HepG2 (cell line): ENCODE measurements around the gene CRIM1. TPM values are rescaled to one million over a fixed set of nuclear protein-coding genes. Genes with fewer than 3 reads are reported as not detected.

ENCODE experiments used
- ATAC-seq: fragments of 200-7000 bp; cut with Tn5 transposase; 3 replicates; pipeline ENCODE4 v1.9.1; 2020; ENCODE audit warnings: mild to moderate bottlenecking, moderate library complexity
- BruUV-seq: library from RNA; stranded (reverse); fragments of 400-500 nt; replicated peaks from 2 replicates; lab custom pipeline; 2021; lab: Mats Ljungman, UMichigan
- CTCF ChIA-PET: fragments of 300-600 bp; formaldehyde crosslinking; extraction: SDS; loops from one replicate; lab custom pipeline; 2021; ENCODE audit warnings: low total read pairs, inconsistent platforms, low intra/inter-chr PET ratio; lab: Yijun Ruan, JAX
- POLR2A ChIA-PET: fragments of 350-600 bp; sonication (Branson Sonifier 250); formaldehyde crosslinking; loops from one replicate; lab custom pipeline; 2020; ENCODE audit warnings: antibody characterized with exemption, inconsistent platforms; lab: Yijun Ruan, JAX
- DNase-seq: peaks from one replicate; pipeline ENCODE4 v3.0.0-alpha.2; 2015; ENCODE audit warnings: low spot score
- FAIRE-seq: peaks from 3 replicates; lab custom pipeline; 2011; peaks lifted over from hg19 to GRCh38; lab: Jason Lieb, UNC
- H2AFZ ChIP-seq: one replicate; pipeline ENCODE4 v1.6.1; 2011; ENCODE audit warnings: low read length, inconsistent platforms
- H3K27ac ChIP-seq: fragments of 300-600 bp; 3 replicates; pipeline ENCODE4 v1.8.0; 2011; ENCODE audit warnings: mixed run types, mild to moderate bottlenecking, mixed read lengths, low read length, inconsistent platforms; ENCODE audit not compliant: insufficient read depth; ENCODE audit errors: extremely low read length
- H3K27me3 ChIP-seq, 2 experiments: fragments of 200-600 bp in 1 of 2; 2 replicates in 1 of 2; 3 replicates in 1 of 2; pipeline versions ENCODE4 v1.6.0 to v1.8.0; 2011; ENCODE audit warnings: low read length in 2 of 2, mild to moderate bottlenecking in 2 of 2, moderate library complexity in 2 of 2, inconsistent platforms in 1 of 2; ENCODE audit not compliant: insufficient read depth in 2 of 2, control insufficient read depth in 1 of 2
- H3K36me3 ChIP-seq, 2 experiments: fragments of 200-600 bp in 1 of 2; replicated peaks in 1 of 2; 2 replicates in 1 of 2; 3 replicates in 1 of 2; pipeline versions ENCODE4 v1.5.1 to v1.8.0; 2011; ENCODE audit warnings: low read length in 2 of 2, inconsistent platforms in 1 of 2; ENCODE audit not compliant: insufficient read depth in 2 of 2, control insufficient read depth in 1 of 2
- H3K4me1 ChIP-seq: 2 replicates; pipeline ENCODE4 v1.5.1; 2012; ENCODE audit warnings: low read length, inconsistent platforms; ENCODE audit not compliant: insufficient read depth
- H3K4me2 ChIP-seq: 2 replicates; pipeline ENCODE4 v1.6.0; 2011; ENCODE audit warnings: low read depth, low read length, inconsistent platforms
- H3K4me3 ChIP-seq, 3 experiments: fragments of 200-600 bp in 1 of 3; sonication (generic), shearing (Covaris generic) in 1 of 3; replicated peaks in 1 of 3; 2 replicates each; pipeline ENCODE4 v1.5.1; 2011 to 2016; ENCODE audit warnings: low read length in 3 of 3, inconsistent platforms in 2 of 3, low read depth in 2 of 3, mild to moderate bottlenecking in 2 of 3, control low read depth in 1 of 3, mixed read lengths in 1 of 3; ENCODE audit not compliant: insufficient read depth in 1 of 3
- H3K79me2 ChIP-seq: one replicate; pipeline ENCODE4 v1.6.1; 2011; ENCODE audit warnings: low read length, inconsistent platforms; ENCODE audit not compliant: insufficient read depth
- H3K9ac ChIP-seq: 2 replicates; pipeline ENCODE4 v1.6.0; 2011; ENCODE audit warnings: mild to moderate bottlenecking, low read depth, low read length, inconsistent platforms; ENCODE audit not compliant: insufficient read depth
- H3K9me3 ChIP-seq: 2 replicates; pipeline ENCODE4 v1.5.1; 2012; ENCODE audit warnings: mild to moderate bottlenecking, low read length
- H4K20me1 ChIP-seq: 2 replicates; pipeline ENCODE4 v1.6.0; 2011; ENCODE audit warnings: inconsistent platforms, mild to moderate bottlenecking, low read length, moderate library complexity; ENCODE audit not compliant: insufficient read depth
- ATF7-NPFF ChIP-seq: sonication (generic); formaldehyde crosslinking; IDR thresholded peaks from 2 replicates; pipeline ENCODE4 v1.8.1; 2023; ENCODE audit warnings: mild to moderate bottlenecking, low read depth, missing genetic modification reagents, moderate library complexity
- MED13 ChIP-seq: sonication (generic); formaldehyde crosslinking; IDR thresholded peaks from 2 replicates; pipeline ENCODE4 v1.5.0; 2020; ENCODE audit warnings: missing genetic modification reagents
- SMC3 ChIP-seq: IDR thresholded peaks from 2 replicates; pipeline ENCODE4 v1.6.1; 2011; ENCODE audit warnings: low read length, improper control_type of control experiment
- STAG1 ChIP-seq: sonication (generic); formaldehyde crosslinking; IDR thresholded peaks from 2 replicates; pipeline ENCODE4 v1.4.0; 2020; ENCODE audit warnings: missing genetic modification reagents
- WGBS: methylation state at CpG from one replicate; pipeline ENCODE4 v1.1.6; 2017; ENCODE audit warnings: low lambda C conversion rate; 5-methylcytosine and 5-hydroxymethylcytosine counted together
- in situ Hi-C: cut with HindIII; loops from 2 replicates; pipeline ENCODE4 v1.10.0; 2017; ENCODE audit warnings: low pct_unique_long_range_greater_than_20kb; ENCODE audit not compliant: extremely low pct_ligation_motif_present
- intact Hi-C: fragments of 100-400 bp; cut with micrococcal nuclease; formaldehyde crosslinking; loops from one replicate; pipeline ENCODE4 v1.10.0; 2022; ENCODE audit not compliant: unreplicated experiment
- polyA plus RNA-seq, 8 experiments: library from polyadenylated mRNA; depleted of rRNA in 3 of 8; stranded (reverse) in 7 of 8; unstranded in 1 of 8; fragments of >200 nt; fragmentation: Illumina TruSeq in 4 of 8; extraction: Trizol in 4 of 8; gene quantifications; 2 replicates each; pipeline versions ENCODE4 v1.2.1 to v1.2.3, GENCODE V29; 2011 to 2016; ENCODE audit warnings: low read depth in 4 of 8, missing spikeins in 1 of 8, mixed read lengths in 1 of 8; ENCODE audit not compliant: insufficient read depth in 1 of 8
- total RNA-seq, 5 experiments: library from RNA; depleted of rRNA; stranded (reverse); fragments of >200 nt; fragmentation: Illumina TruSeq; extraction: Trizol; gene quantifications; 2 replicates each; pipeline ENCODE4 v1.2.3, GENCODE V29; 2016; ENCODE audit warnings: low read depth in 1 of 5
- TF ChIP-seq, protein P1 (sequence below): sonication (generic); formaldehyde crosslinking; IDR thresholded peaks from 2 replicates; pipeline ENCODE4 v1.5.1; 2020; ENCODE audit warnings: missing genetic modification reagents, mild to moderate bottlenecking, borderline replicate concordance
- TF ChIP-seq, protein P2 (sequence below): sonication (generic); formaldehyde crosslinking; IDR thresholded peaks from 2 replicates; pipeline ENCODE4 v1.4.0; 2020; ENCODE audit warnings: mild to moderate bottlenecking, missing genetic modification reagents
- TF ChIP-seq, protein P3 (sequence below): sonication (generic); formaldehyde crosslinking; IDR thresholded peaks from 2 replicates; pipeline ENCODE4 v1.8.0; 2022; ENCODE audit warnings: missing genetic modification reagents, low read depth, mild to moderate bottlenecking, borderline replicate concordance
- TF ChIP-seq, protein P4 (sequence below): sonication (generic); formaldehyde crosslinking; IDR thresholded peaks from 2 replicates; pipeline ENCODE4 v1.5.0; 2020; ENCODE audit warnings: mild to moderate bottlenecking, missing genetic modification reagents, moderate library complexity
- TF ChIP-seq, protein P5 (sequence below): sonication (generic); formaldehyde crosslinking; IDR thresholded peaks from 2 replicates; pipeline ENCODE4 v1.8.0; 2022; ENCODE audit warnings: mild to moderate bottlenecking, missing genetic modification reagents, moderate library complexity

CRIM1 gene
- total and polyA plus RNA-seq, 2 of the 13 experiments (the other 11 are each of a cell fraction or from before 2014, with no cell fraction given), result 39.1 to 69.9 TPM

DNA sequence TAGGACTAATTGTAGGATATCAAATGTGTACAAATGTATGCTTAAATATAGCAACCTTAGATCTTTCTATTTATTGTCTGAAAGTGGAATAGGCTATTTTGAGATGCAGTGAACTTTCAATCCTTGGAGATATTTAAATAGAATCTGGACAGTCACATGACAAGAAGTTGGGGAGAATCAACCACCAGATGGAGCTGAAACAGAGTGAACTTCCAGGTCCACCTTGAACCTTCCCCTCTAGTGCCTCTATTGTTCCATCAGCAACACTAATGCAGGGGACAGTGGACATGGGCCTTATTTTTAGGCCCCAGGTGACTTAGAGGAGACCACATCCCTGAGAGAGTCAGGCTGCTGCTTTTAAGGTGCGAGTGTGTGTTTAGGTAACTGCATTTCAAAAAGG is 37.0 kb upstream of the CRIM1 start (continued):
- TF ChIP-seq, protein P1, sequence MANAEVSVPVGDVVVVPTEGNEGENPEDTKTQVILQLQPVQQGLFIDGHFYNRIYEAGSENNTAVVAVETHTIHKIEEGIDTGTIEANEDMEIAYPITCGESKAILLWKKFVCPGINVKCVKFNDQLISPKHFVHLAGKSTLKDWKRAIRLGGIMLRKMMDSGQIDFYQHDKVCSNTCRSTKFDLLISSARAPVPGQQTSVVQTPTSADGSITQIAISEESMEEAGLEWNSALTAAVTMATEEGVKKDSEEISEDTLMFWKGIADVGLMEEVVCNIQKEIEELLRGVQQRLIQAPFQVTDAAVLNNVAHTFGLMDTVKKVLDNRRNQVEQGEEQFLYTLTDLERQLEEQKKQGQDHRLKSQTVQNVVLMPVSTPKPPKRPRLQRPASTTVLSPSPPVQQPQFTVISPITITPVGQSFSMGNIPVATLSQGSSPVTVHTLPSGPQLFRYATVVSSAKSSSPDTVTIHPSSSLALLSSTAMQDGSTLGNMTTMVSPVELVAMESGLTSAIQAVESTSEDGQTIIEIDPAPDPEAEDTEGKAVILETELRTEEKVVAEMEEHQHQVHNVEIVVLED (CRISPR knock-in tag), result no peak

DNA sequence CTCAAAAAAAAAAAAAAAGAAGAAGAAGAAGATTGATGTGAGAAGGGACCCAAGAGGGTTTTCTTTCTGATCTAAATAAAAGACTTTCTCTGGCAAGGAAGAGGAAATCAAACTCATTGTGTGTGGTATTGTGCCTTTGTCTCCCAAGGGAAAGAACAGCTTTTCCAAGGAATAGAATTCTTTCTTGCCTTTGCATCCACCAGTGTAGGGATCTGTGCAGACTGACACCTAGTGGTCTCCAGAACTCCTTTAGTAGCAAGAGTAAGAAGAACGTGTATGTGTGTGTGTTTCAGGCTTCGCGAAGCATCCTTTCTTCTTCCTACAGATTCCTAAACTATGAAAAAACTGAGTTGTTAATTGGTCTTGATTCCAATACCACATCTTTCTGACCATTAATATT is 33.5 kb upstream of the CRIM1 start:
- TF ChIP-seq, protein P2, sequence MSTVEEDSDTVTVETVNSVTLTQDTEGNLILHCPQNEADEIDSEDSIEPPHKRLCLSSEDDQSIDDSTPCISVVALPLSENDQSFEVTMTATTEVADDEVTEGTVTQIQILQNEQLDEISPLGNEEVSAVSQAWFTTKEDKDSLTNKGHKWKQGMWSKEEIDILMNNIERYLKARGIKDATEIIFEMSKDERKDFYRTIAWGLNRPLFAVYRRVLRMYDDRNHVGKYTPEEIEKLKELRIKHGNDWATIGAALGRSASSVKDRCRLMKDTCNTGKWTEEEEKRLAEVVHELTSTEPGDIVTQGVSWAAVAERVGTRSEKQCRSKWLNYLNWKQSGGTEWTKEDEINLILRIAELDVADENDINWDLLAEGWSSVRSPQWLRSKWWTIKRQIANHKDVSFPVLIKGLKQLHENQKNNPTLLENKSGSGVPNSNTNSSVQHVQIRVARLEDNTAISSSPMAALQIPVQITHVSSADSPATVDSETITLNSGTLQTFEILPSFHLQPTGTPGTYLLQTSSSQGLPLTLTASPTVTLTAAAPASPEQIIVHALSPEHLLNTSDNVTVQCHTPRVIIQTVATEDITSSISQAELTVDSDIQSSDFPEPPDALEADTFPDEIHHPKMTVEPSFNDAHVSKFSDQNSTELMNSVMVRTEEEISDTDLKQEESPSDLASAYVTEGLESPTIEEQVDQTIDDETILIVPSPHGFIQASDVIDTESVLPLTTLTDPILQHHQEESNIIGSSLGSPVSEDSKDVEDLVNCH (CRISPR knock-in tag), result no peak
- TF ChIP-seq, protein P3, sequence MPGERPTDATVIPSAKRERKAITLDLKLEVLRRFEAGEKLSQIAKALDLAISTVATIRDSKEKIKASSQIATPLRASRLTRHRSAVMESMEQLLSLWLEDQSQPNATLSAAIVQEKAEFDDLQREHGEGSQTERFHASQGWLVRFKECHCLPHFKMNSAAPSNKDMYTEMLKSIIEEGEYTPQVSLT (CRISPR knock-in tag), result no peak
- no peak for TF ChIP-seq ATF7-NPFF (CRISPR knock-in tag)
- TF ChIP-seq, protein P4, sequence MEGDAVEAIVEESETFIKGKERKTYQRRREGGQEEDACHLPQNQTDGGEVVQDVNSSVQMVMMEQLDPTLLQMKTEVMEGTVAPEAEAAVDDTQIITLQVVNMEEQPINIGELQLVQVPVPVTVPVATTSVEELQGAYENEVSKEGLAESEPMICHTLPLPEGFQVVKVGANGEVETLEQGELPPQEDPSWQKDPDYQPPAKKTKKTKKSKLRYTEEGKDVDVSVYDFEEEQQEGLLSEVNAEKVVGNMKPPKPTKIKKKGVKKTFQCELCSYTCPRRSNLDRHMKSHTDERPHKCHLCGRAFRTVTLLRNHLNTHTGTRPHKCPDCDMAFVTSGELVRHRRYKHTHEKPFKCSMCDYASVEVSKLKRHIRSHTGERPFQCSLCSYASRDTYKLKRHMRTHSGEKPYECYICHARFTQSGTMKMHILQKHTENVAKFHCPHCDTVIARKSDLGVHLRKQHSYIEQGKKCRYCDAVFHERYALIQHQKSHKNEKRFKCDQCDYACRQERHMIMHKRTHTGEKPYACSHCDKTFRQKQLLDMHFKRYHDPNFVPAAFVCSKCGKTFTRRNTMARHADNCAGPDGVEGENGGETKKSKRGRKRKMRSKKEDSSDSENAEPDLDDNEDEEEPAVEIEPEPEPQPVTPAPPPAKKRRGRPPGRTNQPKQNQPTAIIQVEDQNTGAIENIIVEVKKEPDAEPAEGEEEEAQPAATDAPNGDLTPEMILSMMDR (CRISPR knock-in tag), result peak; percentile 66
- TF ChIP-seq STAG1 (CRISPR knock-in tag), result peak; percentile 68
- TF ChIP-seq, protein P5, sequence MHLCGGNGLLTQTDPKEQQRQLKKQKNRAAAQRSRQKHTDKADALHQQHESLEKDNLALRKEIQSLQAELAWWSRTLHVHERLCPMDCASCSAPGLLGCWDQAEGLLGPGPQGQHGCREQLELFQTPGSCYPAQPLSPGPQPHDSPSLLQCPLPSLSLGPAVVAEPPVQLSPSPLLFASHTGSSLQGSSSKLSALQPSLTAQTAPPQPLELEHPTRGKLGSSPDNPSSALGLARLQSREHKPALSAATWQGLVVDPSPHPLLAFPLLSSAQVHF (CRISPR knock-in tag), result no peak
- peak; percentile 44; the same call in 1 of the 2 replicates for TF ChIP-seq SMC3
- no peak for TF ChIP-seq MED13 (CRISPR knock-in tag)
- Histone ChIP-seq H3K9me3 (no peaks in the 10 kb centered on the region), H3K27ac (no peak overlapping the region), H4K20me1 (no peaks in the 10 kb centered on the region), H3K36me3 (no peaks in the 10 kb centered on the region), H3K4me1 (no peaks in the 10 kb centered on the region), H2AFZ (no peak overlapping the region), H3K9ac (no peak overlapping the region), H3K4me3 (no peak overlapping the region), H3K4me2 (no peak overlapping the region), H3K79me2 (no peaks in the 10 kb centered on the region), H3K27me3 (no peaks in the 10 kb centered on the region)
- DNase-seq (peak; percentile 40), ATAC-seq (peak; percentile 88), FAIRE-seq (peak; percentile 77)
- ChIA-PET POLR2A (no interaction called here), CTCF (no interaction called here)
- intact Hi-C loops, result loop anchor here (1.0 kb wide), 1 partner anchor 349 kb away; no protein-coding TSS in a partner anchor
- in situ Hi-C loops, result loop anchor here (10.0 kb wide), 1 partner anchor 347 kb away; no protein-coding TSS in a partner anchor
- BruUV-seq, result no TSS peak
- 63% methylated on average over 3 of the region's 3 CpGs for WGBS
